ENCODE measurements around the gene XRCC5. TPM values are rescaled to one million over a fixed set of nuclear protein-coding genes. Genes with fewer than 3 reads are reported as not detected.

XRCC5 gene
- total RNA-seq, 1 experiment from 2014 or later: 424 TPM

DNA sequence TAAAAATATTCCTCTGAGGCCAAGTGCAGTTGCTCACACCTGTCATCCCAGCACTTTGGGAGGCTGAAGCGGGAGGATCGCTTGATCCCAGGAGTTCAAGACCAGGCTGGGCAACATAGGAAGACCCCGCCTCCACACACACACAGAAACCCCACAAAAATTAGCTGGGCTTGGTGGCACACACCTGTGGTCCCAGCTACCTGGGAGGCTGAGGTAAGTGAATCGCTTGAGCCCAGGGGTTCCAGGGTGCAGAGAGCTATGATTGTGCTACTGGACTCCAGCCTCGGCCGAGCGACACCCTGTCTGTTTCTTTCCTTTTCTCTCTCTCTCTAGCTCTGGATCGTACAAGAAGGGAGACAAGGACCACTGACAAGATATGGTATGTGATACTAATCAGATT lies 1.8 kb upstream of the XRCC5 start:
- H3K4me3 ChIP-seq (replicated peaks in 1 of 2; ENCODE audit: low read depth in 1 of 2, low read length in 2 of 2): no peak overlapping the region
- no TSS peak for BruUV-seq (replicated peaks)
- peaks cover 13 to 19% of the 10 kb centered on the region in 2 experiments; a peak in 3 of 4 replicates for H3K36me3 ChIP-seq (ENCODE audit: control insufficient read depth in 1 of 2, insufficient read depth in 2 of 2, low read length in 2 of 2)
- no peak for TF ChIP-seq FOSL1 (IDR thresholded peaks at IDR 0.05; ENCODE audit: low read depth)
- H4K20me1 ChIP-seq (ENCODE audit: insufficient read depth): peaks cover 7% of the 10 kb centered on the region; the same call in 1 of the 2 replicates
- no peak overlapping the region for H3K9ac ChIP-seq (ENCODE audit: low read length)
- peaks cover 5 to 18% of the 10 kb centered on the region in 2 experiments; a peak in 3 of 4 replicates for H3K4me1 ChIP-seq (ENCODE audit: control insufficient read depth in 1 of 2, insufficient read depth in 2 of 2, low read length in 2 of 2)
- ChIA-PET CTCF (no interaction called here), POLR2A (interaction anchor here (1.4 kb wide), 1 partner anchor 391 kb away, joined by 4 read pairs; the partner anchor contains the start of gene RPL37A), RAD21 (ENCODE audit: low non-redundant PET in 1 of 2, low total read pairs in 2 of 2, uncharacterized antibody in 2 of 2, unreplicated experiment in 2 of 2) (no interaction called here)
- H2AFZ ChIP-seq (ENCODE audit: low read depth, low read length, poor library complexity, severe bottlenecking): no peak overlapping the region
- no peaks in the 10 kb centered on the region for H3K9me3 ChIP-seq (ENCODE audit: control insufficient read depth in 1 of 2, insufficient read depth in 1 of 2, low read depth in 1 of 2, low read length in 2 of 2)
- H3K4me2 ChIP-seq (ENCODE audit: low read length): no peak overlapping the region
- ATAC-seq (no peak), DNase-seq (ENCODE audit: low read depth, low spot score) (no peak)
- no peaks in the 10 kb centered on the region for H3K9me2 ChIP-seq (ENCODE audit: insufficient read depth)
- intact Hi-C loops (cut with micrococcal nuclease): no loop called here
- no peaks in the 10 kb centered on the region for H3K27me3 ChIP-seq (ENCODE audit: insufficient read depth, low read length)
- no peak overlapping the region for H3K27ac ChIP-seq (ENCODE audit: low read depth, low read length)
- peaks cover 32% of the 10 kb centered on the region for H3K79me2 ChIP-seq (ENCODE audit: insufficient read depth, low read length)

DNA sequence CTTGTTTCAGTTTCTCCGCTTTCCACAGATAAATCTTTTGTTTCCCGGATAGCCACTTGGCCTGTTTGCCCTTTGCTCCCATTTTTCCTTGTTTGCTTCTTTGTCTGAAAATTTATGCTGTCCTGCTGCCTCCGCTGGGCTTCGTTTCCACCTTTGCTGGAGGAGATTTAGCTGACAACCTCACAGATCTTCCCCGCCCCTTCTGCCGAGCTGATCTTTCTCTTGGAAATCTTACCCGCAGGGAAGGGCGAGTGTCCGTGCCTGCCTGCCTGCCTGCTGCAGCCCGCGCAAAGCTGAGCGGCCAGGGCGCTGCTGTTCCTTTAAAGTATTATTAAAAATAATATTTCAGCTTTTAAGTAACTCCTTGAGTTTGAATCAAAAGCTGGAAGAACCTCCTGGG lies 1.4 kb upstream of the XRCC5 start:
- H3K36me3 ChIP-seq (ENCODE audit: control insufficient read depth in 1 of 2, insufficient read depth in 2 of 2, low read length in 2 of 2): peaks cover 15 to 24% of the 10 kb centered on the region in 2 experiments; a peak in 3 of 4 replicates
- peaks cover 7% of the 10 kb centered on the region; the same call in 1 of the 2 replicates for H4K20me1 ChIP-seq (ENCODE audit: insufficient read depth)
- no peak overlapping the region for H3K4me3 ChIP-seq (replicated peaks in 1 of 2; ENCODE audit: low read depth in 1 of 2, low read length in 2 of 2)
- DNase-seq (ENCODE audit: low read depth, low spot score) (no peak), ATAC-seq (no peak)
- POLR2A ChIA-PET: interaction anchor here (1.4 kb wide), 1 partner anchor 391 kb away, joined by 4 read pairs; the partner anchor contains the start of gene RPL37A
- RAD21 ChIA-PET (ENCODE audit: low non-redundant PET in 1 of 2, low total read pairs in 2 of 2, uncharacterized antibody in 2 of 2, unreplicated experiment in 2 of 2): no interaction called here
- peak overlapping the region; percentile 83; the same call in 1 of the 2 replicates for H3K4me2 ChIP-seq (ENCODE audit: low read length)
- no peaks in the 10 kb centered on the region for H3K9me3 ChIP-seq (ENCODE audit: control insufficient read depth in 1 of 2, insufficient read depth in 1 of 2, low read depth in 1 of 2, low read length in 2 of 2)
- H3K27ac ChIP-seq (ENCODE audit: low read depth, low read length): no peak overlapping the region
- CTCF ChIA-PET: no interaction called here
- H3K79me2 ChIP-seq (ENCODE audit: insufficient read depth, low read length): peaks cover 36% of the 10 kb centered on the region
- H3K27me3 ChIP-seq (ENCODE audit: insufficient read depth, low read length): no peaks in the 10 kb centered on the region
- H2AFZ ChIP-seq (ENCODE audit: low read depth, low read length, poor library complexity, severe bottlenecking): no peak overlapping the region
- intact Hi-C loops (cut with micrococcal nuclease): no loop called here
- no peaks in the 10 kb centered on the region for H3K9me2 ChIP-seq (ENCODE audit: insufficient read depth)
- TF ChIP-seq, protein P1, sequence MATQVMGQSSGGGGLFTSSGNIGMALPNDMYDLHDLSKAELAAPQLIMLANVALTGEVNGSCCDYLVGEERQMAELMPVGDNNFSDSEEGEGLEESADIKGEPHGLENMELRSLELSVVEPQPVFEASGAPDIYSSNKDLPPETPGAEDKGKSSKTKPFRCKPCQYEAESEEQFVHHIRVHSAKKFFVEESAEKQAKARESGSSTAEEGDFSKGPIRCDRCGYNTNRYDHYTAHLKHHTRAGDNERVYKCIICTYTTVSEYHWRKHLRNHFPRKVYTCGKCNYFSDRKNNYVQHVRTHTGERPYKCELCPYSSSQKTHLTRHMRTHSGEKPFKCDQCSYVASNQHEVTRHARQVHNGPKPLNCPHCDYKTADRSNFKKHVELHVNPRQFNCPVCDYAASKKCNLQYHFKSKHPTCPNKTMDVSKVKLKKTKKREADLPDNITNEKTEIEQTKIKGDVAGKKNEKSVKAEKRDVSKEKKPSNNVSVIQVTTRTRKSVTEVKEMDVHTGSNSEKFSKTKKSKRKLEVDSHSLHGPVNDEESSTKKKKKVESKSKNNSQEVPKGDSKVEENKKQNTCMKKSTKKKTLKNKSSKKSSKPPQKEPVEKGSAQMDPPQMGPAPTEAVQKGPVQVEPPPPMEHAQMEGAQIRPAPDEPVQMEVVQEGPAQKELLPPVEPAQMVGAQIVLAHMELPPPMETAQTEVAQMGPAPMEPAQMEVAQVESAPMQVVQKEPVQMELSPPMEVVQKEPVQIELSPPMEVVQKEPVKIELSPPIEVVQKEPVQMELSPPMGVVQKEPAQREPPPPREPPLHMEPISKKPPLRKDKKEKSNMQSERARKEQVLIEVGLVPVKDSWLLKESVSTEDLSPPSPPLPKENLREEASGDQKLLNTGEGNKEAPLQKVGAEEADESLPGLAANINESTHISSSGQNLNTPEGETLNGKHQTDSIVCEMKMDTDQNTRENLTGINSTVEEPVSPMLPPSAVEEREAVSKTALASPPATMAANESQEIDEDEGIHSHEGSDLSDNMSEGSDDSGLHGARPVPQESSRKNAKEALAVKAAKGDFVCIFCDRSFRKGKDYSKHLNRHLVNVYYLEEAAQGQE (IDR thresholded peaks at IDR 0.05; ENCODE audit: low read depth): no peak
- TF ChIP-seq YY1 (IDR thresholded peaks at IDR 0.05; ENCODE audit: extremely low read depth, insufficient replicate concordance, low read depth, low read length) (no peak), ZFX (IDR thresholded peaks at IDR 0.05) (no peak), SRF (IDR thresholded peaks at IDR 0.05; ENCODE audit: low read depth) (no peak)
- TF ChIP-seq, protein P2, sequence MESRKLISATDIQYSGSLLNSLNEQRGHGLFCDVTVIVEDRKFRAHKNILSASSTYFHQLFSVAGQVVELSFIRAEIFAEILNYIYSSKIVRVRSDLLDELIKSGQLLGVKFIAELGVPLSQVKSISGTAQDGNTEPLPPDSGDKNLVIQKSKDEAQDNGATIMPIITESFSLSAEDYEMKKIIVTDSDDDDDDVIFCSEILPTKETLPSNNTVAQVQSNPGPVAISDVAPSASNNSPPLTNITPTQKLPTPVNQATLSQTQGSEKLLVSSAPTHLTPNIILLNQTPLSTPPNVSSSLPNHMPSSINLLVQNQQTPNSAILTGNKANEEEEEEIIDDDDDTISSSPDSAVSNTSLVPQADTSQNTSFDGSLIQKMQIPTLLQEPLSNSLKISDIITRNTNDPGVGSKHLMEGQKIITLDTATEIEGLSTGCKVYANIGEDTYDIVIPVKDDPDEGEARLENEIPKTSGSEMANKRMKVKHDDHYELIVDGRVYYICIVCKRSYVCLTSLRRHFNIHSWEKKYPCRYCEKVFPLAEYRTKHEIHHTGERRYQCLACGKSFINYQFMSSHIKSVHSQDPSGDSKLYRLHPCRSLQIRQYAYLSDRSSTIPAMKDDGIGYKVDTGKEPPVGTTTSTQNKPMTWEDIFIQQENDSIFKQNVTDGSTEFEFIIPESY (IDR thresholded peaks at IDR 0.05; ENCODE audit: extremely low read depth, insufficient replicate concordance, low read length): no peak
- no TSS peak for BruUV-seq (replicated peaks)
- H3K9ac ChIP-seq (ENCODE audit: low read length): no peak overlapping the region
- peaks cover 5 to 18% of the 10 kb centered on the region in 2 experiments; a peak in 3 of 4 replicates for H3K4me1 ChIP-seq (ENCODE audit: control insufficient read depth in 1 of 2, insufficient read depth in 2 of 2, low read length in 2 of 2)

Data from HCT116 (cell line).